Mesothelial cell of epicardium (in vitro differentiated cells): Measurements from ENCODE around the gene RNASEH2B. TPM values are rescaled to one million over a fixed set of nuclear protein-coding genes. Genes with fewer than 3 reads are reported as not detected.
A peak's percentile ranks its signal among the peaks of the same experiment; 100 is the strongest.

Experiments
- DNase-seq, 2 experiments: peaks; one replicate each; pipeline ENCODE4 v3.0.0; 2021; ENCODE audit warnings: low spot score in 2 of 2; ENCODE audit not compliant: unreplicated experiment in 2 of 2
- H3K27ac Mint-ChIP-seq: 2 replicates; pipeline ENCODE4 v1.8.0; 2021; ENCODE audit warnings: mixed read lengths
- H3K27me3 Mint-ChIP-seq: 2 replicates; pipeline ENCODE4 v1.8.0; 2021; ENCODE audit warnings: low read depth, mixed read lengths
- H3K36me3 Mint-ChIP-seq: 2 replicates; pipeline ENCODE4 v1.8.0; 2021; ENCODE audit warnings: mixed read lengths
- H3K4me1 Mint-ChIP-seq: 2 replicates; pipeline ENCODE4 v1.8.0; 2021; ENCODE audit warnings: mixed read lengths
- H3K4me3 Mint-ChIP-seq: 2 replicates; pipeline ENCODE4 v1.8.0; 2021; ENCODE audit warnings: mild to moderate bottlenecking, moderate library complexity, mixed read lengths
- H3K9me3 Mint-ChIP-seq: 2 replicates; pipeline ENCODE4 v1.8.0; 2021; ENCODE audit warnings: mixed read lengths
- total RNA-seq: library from RNA; stranded (reverse); gene quantifications from 3 replicates; pipeline ENCODE4 v1.2.1, GENCODE V29; 2021
- TF ChIP-seq, protein P1 (sequence below): fragments of 200-600 bp; sonication (generic); IDR thresholded peaks from one replicate; pipeline ENCODE4 v1.5.0; 2021; ENCODE audit warnings: antibody characterized with exemption; ENCODE audit not compliant: unreplicated experiment

RNASEH2B gene, protein sequence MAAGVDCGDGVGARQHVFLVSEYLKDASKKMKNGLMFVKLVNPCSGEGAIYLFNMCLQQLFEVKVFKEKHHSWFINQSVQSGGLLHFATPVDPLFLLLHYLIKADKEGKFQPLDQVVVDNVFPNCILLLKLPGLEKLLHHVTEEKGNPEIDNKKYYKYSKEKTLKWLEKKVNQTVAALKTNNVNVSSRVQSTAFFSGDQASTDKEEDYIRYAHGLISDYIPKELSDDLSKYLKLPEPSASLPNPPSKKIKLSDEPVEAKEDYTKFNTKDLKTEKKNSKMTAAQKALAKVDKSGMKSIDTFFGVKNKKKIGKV
- total RNA-seq, result 38.5 to 49.0 TPM (median 47.4 TPM) in 3 replicates

DNA sequence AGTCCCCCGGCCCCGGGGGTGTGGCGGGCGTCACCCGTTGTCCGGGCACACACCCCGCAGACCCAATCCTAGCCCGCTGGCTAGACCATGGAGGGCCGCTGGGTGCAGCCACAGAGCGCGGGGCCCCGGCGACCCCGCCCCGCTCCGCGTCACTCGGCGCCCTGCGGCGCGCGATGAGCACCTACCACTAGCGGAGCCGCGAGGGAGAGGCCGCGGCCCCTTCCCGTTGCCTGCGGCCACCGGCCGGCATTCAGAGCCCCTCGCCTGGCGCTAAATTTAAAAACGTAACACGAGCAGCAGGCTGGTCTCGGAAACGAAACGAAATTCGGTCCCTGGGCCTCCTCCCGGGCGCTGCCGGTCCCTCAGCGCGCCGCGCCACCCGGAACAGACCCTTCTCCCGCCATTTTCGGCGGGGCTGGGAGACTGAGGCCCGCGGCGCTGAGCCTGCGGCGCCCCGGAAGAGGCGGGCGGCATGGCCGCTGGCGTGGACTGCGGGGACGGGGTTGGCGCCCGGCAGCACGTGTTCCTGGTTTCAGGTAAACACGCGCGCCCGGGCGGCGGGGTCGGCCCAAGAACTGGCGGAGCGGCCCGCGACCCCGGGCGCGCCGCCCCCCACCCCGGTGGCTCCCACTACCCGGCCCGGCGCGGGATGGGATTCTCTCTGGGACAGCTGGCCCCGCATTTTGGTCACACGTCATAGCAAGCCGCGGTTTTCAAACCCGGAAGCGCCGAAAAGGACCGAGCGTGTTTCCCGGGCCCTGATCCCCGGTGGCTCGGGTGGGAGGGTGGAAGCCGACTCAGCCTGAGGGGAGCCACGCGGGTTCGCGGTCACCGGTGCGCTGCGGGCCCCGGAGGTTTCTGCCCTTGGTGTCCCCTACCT is at the start of gene RNASEH2B:
TSS of gene RNASEH2B (plus strand) at position 187 of the 880 bp plus-strand sequence. CDS start at position 473, 286 bp downstream.
- H3K4me3 Mint-ChIP-seq, result peak within 1 kb of the TSS; percentile 80
- no peaks in the 10 kb centered on the region for H3K9me3 Mint-ChIP-seq
- TF ChIP-seq, protein P1, sequence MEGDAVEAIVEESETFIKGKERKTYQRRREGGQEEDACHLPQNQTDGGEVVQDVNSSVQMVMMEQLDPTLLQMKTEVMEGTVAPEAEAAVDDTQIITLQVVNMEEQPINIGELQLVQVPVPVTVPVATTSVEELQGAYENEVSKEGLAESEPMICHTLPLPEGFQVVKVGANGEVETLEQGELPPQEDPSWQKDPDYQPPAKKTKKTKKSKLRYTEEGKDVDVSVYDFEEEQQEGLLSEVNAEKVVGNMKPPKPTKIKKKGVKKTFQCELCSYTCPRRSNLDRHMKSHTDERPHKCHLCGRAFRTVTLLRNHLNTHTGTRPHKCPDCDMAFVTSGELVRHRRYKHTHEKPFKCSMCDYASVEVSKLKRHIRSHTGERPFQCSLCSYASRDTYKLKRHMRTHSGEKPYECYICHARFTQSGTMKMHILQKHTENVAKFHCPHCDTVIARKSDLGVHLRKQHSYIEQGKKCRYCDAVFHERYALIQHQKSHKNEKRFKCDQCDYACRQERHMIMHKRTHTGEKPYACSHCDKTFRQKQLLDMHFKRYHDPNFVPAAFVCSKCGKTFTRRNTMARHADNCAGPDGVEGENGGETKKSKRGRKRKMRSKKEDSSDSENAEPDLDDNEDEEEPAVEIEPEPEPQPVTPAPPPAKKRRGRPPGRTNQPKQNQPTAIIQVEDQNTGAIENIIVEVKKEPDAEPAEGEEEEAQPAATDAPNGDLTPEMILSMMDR, result no peak
- peak within 1 kb of the TSS; percentile 90 for H3K27ac Mint-ChIP-seq
- DNase-seq, result peak; percentile 39 to 71
- H3K4me1 Mint-ChIP-seq, result peaks cover 21% of the 10 kb centered on the region
- H3K36me3 Mint-ChIP-seq, result no peaks in the 10 kb centered on the region
- no peaks in the 10 kb centered on the region for H3K27me3 Mint-ChIP-seq

DNA sequence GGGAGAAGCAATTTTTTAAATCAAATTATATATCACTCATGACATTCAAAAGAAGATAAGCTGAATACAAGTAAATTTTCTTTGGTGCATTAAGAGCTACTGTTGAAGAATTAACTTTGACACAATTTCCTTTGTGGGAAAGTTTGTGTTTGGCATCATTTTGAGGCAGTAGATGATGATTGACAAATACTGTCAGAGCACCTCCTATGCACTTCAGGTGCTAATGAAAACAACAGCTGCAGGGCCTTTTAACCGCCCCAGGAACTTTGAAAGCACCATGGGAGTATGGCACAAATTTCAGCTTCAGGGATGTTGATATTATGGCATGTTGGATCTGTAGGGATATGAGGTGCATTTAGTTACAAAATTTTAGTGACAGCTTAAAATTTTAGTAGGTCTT is 45.1 kb upstream of the RNASEH2B start:
- H3K27ac Mint-ChIP-seq, result no peak overlapping the region
- no peak for DNase-seq
- peaks cover 2% of the 10 kb centered on the region for H3K36me3 Mint-ChIP-seq
- no peak overlapping the region for H3K4me3 Mint-ChIP-seq
- peaks cover 30% of the 10 kb centered on the region for H3K9me3 Mint-ChIP-seq
- no peaks in the 10 kb centered on the region for H3K27me3 Mint-ChIP-seq
- H3K4me1 Mint-ChIP-seq, result peaks cover 3% of the 10 kb centered on the region
- TF ChIP-seq, protein P1, result no peak

DNA sequence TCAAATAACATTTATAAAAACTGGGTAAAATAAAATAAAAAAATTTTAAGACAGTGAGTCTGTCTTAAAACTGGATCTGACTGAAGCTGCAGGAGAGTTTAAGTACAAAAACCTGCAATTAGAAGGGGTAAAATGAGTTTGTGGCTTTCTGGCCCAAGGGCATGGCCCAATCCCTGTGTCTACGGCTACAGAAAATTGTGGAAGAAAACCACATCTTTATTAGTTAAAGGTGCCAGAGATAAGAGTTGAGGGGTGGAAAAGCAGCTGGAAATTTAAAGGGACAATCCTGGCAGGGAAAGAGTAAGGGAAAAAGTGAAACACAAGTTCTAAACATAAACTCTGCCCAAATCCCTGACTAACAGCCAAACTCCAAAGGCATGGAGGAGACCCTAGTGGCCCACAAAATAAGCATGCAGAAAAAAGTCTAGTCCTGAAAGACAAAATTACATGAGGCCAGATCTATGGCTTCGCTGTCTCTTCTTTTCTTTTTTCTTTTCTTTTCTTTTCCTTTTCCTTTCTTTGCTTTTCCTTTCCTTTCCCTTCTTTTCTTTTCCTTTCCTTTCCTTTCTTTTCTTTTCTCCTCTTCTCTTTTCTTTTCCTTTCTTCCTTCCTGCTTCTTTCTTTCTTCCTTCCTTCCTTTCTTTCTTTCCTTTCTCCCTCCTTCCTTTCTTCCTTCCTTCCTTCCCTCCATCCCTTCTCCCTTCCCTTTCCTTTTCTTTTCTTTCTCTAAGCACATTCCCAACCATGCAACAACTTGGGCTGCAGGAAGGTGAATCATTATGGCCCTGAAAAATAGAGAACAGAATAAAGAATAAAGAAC is 42.6 kb upstream of the RNASEH2B start:
- Mint-ChIP-seq H3K27me3 (peaks cover 2% of the 10 kb centered on the region), H3K36me3 (peaks cover 4% of the 10 kb centered on the region), H3K4me1 (peaks cover 6% of the 10 kb centered on the region), H3K4me3 (no peak overlapping the region), H3K9me3 (peaks cover 20% of the 10 kb centered on the region), H3K27ac (no peak overlapping the region)
- DNase-seq, result no peak
- TF ChIP-seq, protein P1, result no peak

DNA sequence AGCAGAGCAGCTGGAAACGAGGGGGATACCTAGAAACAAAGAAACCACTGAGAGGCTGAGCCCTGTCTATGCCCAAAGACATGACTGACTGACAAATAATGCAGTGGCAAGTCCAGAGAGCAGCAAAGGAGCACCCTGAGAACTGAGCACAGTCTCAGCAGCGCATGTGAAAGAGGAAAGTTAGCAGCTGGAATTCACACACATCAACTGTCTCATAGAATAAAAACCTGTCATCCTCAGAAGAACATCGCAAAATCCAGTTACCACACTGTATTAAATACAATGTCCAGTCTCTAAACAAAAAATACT is 42.0 kb upstream of the RNASEH2B start:
- Mint-ChIP-seq H3K4me1 (peaks cover 6% of the 10 kb centered on the region), H3K27me3 (peaks cover 2% of the 10 kb centered on the region), H3K27ac (no peak overlapping the region), H3K9me3 (peaks cover 20% of the 10 kb centered on the region), H3K36me3 (peaks cover 4% of the 10 kb centered on the region), H3K4me3 (no peak overlapping the region)
- DNase-seq, result no peak
- TF ChIP-seq, protein P1, result no peak

DNA sequence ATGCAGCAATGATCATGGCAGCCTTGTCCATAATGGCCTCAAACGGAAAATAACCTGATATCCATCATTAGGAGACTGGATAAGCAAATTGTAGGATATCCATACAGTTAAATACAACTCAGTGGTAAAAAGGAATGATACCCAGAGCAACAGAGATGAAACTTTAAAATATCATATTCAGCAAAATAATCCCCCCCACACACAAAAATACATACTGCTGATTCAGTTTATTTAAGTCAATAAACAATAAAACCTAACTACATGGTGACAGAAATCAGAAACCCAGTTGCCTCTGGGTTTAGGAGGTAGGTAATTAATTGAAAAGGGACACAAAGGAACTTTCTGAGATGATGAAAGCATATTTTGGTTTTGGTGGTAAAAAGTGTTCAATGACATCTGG is 38.2 kb upstream of the RNASEH2B start:
- Mint-ChIP-seq H3K4me1 (peaks cover 10% of the 10 kb centered on the region), H3K4me3 (no peak overlapping the region), H3K9me3 (peaks cover 12% of the 10 kb centered on the region), H3K27me3 (peaks cover 5% of the 10 kb centered on the region), H3K36me3 (peaks cover 2% of the 10 kb centered on the region), H3K27ac (no peak overlapping the region)
- TF ChIP-seq, protein P1, result no peak
- DNase-seq, result no peak
